Testis (tissue), 3 donors: ENCODE measurements around the gene COL23A1. TPM values are rescaled to one million over a fixed set of nuclear protein-coding genes. Genes with fewer than 3 reads are reported as not detected.

Experiments used
- DNase-seq: peaks from one replicate; pipeline ENCODE4 v3.0.0-alpha.2; 2019
- H3K27ac ChIP-seq, 2 donors: fragments of 200-600 bp; sonication (generic); one replicate each; pipeline ENCODE4 v1.5.1; 2019
- H3K27me3 ChIP-seq: fragments of 200-600 bp; sonication (generic); one replicate; pipeline ENCODE4 v1.5.1; 2019
- H3K36me3 ChIP-seq: fragments of 200-600 bp; sonication (generic); one replicate; pipeline ENCODE4 v1.5.1; 2017; ENCODE audit warnings: low read depth; ENCODE audit errors: missing control alignments
- H3K4me1 ChIP-seq: fragments of 200-600 bp; sonication (generic); one replicate; pipeline ENCODE4 v1.5.1; 2019
- H3K4me3 ChIP-seq, 2 donors: fragments of 200-600 bp; sonication (generic); one replicate each; pipeline ENCODE4 v1.5.1; 2017 to 2019
- H3K9me3 ChIP-seq: fragments of 200-600 bp; sonication (generic); one replicate; pipeline ENCODE4 v1.5.1; 2017
- CTCF ChIP-seq, 3 experiments: fragments of 450-650 bp in 2 of 3; fragments of 200-600 bp in 1 of 3; sonication (generic) in 1 of 3; IDR thresholded peaks; one replicate each; pipeline ENCODE4 v1.5.1; 2016 to 2019; ENCODE audit warnings: antibody characterized with exemption in 3 of 3, mild to moderate bottlenecking in 2 of 3, moderate library complexity in 1 of 3
- POLR2A ChIP-seq: fragments of 450-650 bp; IDR thresholded peaks from one replicate; pipeline ENCODE4 v1.6.1; 2017; ENCODE audit warnings: antibody characterized with exemption, mild to moderate bottlenecking, moderate library complexity
- WGBS, 2 donors: methylation state at CpG; one replicate each; pipeline ENCODE4 v1.1.5; 2018; 5-methylcytosine and 5-hydroxymethylcytosine counted together
- intact Hi-C: fragments of 100-400 bp; cut with DNase I; formaldehyde crosslinking; loops from one replicate; pipeline ENCODE4 v1.15.1; 2023; ENCODE audit warnings: low total_unique reads
- polyA plus RNA-seq: library from polyadenylated mRNA; stranded (reverse); fragments of 350-450 nt; fragmentation: Illumina TruSeq; extraction: RNeasy Lipid Tissue Mini Kit (QIAGEN cat#74804); gene quantifications from one replicate; pipeline ENCODE4 v1.2.3, GENCODE V29; 2014; ENCODE audit warnings: low read depth, low replicate concordance; ENCODE audit not compliant: insufficient read depth
- total RNA-seq, 2 donors: library from RNA; depleted of rRNA; stranded (reverse); fragments of >200 nt; gene quantifications; one replicate each; pipeline ENCODE4 v1.2.3, GENCODE V29; 2016

COL23A1 gene
- total and polyA plus RNA-seq, 3 donors from 2014 or later = 4.3 to 5.5 (median 5.0) TPM

- H3K27ac ChIP-seq = no peak overlapping the region
- no peak overlapping the region for H3K4me3 ChIP-seq
- no peaks in the 10 kb centered on the region for H3K36me3 ChIP-seq
- H3K4me1 ChIP-seq = peaks cover 25% of the 10 kb centered on the region
- no peak for DNase-seq
- no peaks in the 10 kb centered on the region for H3K27me3 ChIP-seq
- H3K9me3 ChIP-seq = no peaks in the 10 kb centered on the region
- no peak for TF ChIP-seq CTCF (IDR thresholded peaks at IDR 0.05)
- no peak for TF ChIP-seq POLR2A
- intact Hi-C loops = no loop called here
- WGBS, 2 donors = 94 to 95% methylated on average over 16 to 18 of the region's 18 CpGs
Measured at GRCh38 chr5:178328826-178329730, 261.1 kb downstream of the COL23A1 start.

DNA sequence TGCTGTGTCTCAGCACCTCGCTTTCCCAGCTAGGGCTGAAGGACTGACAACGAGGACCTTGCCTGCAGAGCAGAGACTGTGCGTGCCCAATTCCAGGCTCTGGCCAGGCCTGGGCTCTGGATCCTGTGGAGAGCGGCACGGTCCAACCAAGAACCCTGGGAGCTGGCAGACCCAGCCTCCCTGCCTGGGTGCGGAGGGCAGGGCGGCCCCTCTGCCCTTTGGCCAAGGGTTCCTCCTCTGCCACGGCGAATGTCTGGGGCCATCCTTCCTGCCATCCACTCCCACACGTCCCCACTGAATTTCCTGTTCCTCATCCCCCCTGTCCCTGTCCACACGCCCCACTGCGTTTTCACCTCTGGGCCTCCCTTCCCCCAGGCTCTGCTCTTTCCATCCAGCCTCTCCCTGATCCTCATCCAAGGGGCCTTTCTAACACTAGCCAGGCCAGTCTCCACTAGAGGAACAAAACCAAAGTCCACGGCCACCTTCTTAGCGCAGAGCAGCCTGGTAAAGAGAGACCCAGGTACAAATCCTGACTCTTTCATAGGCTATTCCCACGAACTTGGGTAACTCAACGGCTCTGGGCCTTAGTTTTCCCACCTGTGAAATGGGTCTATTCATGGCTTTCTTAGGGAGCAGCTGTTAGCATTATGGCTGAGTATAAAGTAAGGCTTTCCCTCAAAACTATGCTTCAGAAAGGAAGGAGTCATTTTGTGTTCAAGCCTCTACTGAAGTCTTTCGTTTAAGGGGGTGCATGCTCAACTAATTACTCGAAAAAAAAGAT is 262.1 kb downstream of the COL23A1 start:
- H3K4me1 ChIP-seq = peaks cover 25% of the 10 kb centered on the region
- no peak overlapping the region for H3K4me3 ChIP-seq
- 82 to 90% methylated on average over 11 to 18 of the region's 18 CpGs for WGBS, 2 donors
- H3K36me3 ChIP-seq = no peaks in the 10 kb centered on the region
- no peak for DNase-seq
- H3K9me3 ChIP-seq = no peaks in the 10 kb centered on the region
- intact Hi-C loops = no loop called here
- TF ChIP-seq CTCF (IDR thresholded peaks at IDR 0.05) = no peak
- TF ChIP-seq POLR2A = no peak
- no peak overlapping the region for H3K27ac ChIP-seq
- no peaks in the 10 kb centered on the region for H3K27me3 ChIP-seq

GRCh38 chr5:178327446-178327845 is 262.7 kb downstream of the COL23A1 start:
- intact Hi-C loops = no loop called here
- Histone ChIP-seq H3K27ac (no peak overlapping the region), H3K36me3 (no peaks in the 10 kb centered on the region), H3K9me3 (no peaks in the 10 kb centered on the region), H3K4me1 (peaks cover 18% of the 10 kb centered on the region), H3K4me3 (no peak overlapping the region), H3K27me3 (no peaks in the 10 kb centered on the region)
- TF ChIP-seq POLR2A = no peak
- no peak for TF ChIP-seq CTCF (IDR thresholded peaks at IDR 0.05)
- 79 to 87% methylated on average over 5 to 10 of the region's 10 CpGs for WGBS, 2 donors
- no peak for DNase-seq

GRCh38 chr5:178326374-178326715 is 263.8 kb downstream of the COL23A1 start:
- H3K4me1 ChIP-seq = peaks cover 7% of the 10 kb centered on the region

More at GRCh38 chr5:178326374-178326715, 263.8 kb downstream of the COL23A1 start:
- TF ChIP-seq POLR2A (no peak), CTCF (IDR thresholded peaks at IDR 0.05) (no peak)
- intact Hi-C loops = no loop called here
- H3K27ac ChIP-seq = peak overlapping the region in 1 of 2 donors; percentile 51
- no peaks in the 10 kb centered on the region for H3K27me3 ChIP-seq
- WGBS, 2 donors = 31 to 43% methylated on average over 7 of the region's 7 CpGs
- no peaks in the 10 kb centered on the region for H3K36me3 ChIP-seq
- no peaks in the 10 kb centered on the region for H3K9me3 ChIP-seq
- peak; percentile 55 for DNase-seq
- no peak overlapping the region for H3K4me3 ChIP-seq
